Right cardiac atrium (tissue), 5 donors: ENCODE results near the gene ASPG. TPM values are rescaled to one million over a fixed set of nuclear protein-coding genes. Genes with fewer than 3 reads are reported as not detected.

Source experiments
- ATAC-seq, 2 donors: fragments of 200-7000 bp; cut with Tn5 transposase; one replicate each; pipeline versions ENCODE4 v1.8.0 to v1.9.1; 2020; ENCODE audit warnings: moderate library complexity in 2 of 2, mild to moderate bottlenecking in 1 of 2
- DNase-seq, 3 donors: peaks; one replicate each; pipeline ENCODE4 v3.0.0-alpha.2; 2020
- H3K27ac ChIP-seq: one replicate; pipeline ENCODE4 v1.5.1; 2013; ENCODE audit warnings: mild to moderate bottlenecking, low read length, control low read depth, moderate library complexity
- H3K27me3 ChIP-seq: one replicate; pipeline ENCODE4 v1.6.1; 2013; ENCODE audit not compliant: control insufficient read depth, insufficient read depth
- H3K4me1 ChIP-seq: one replicate; pipeline ENCODE4 v1.6.1; 2013; ENCODE audit warnings: low read length; ENCODE audit not compliant: control insufficient read depth, insufficient read depth
- H3K4me3 ChIP-seq: one replicate; pipeline ENCODE4 v1.5.1; 2013; ENCODE audit warnings: low read length, control low read depth
- H3K9me3 ChIP-seq: one replicate; pipeline ENCODE4 v1.6.1; 2013; ENCODE audit warnings: low read length; ENCODE audit not compliant: control insufficient read depth
- WGBS: extraction: QIAGEN DNeasy Blood & Tissue Kit; methylation state at CpG from one replicate; pipeline ENCODE4 v1.1.7; 2013; 5-methylcytosine and 5-hydroxymethylcytosine counted together
- intact Hi-C, 4 donors: fragments of 100-400 bp; cut with DNase I; formaldehyde crosslinking; loops; one replicate each; pipeline versions ENCODE4 v1.11.0 to v1.14.0; 2022 to 2023
- polyA plus RNA-seq: library from polyadenylated mRNA; stranded (reverse); fragments of 200-250 nt; gene quantifications from one replicate; pipeline ENCODE4 v1.2.3, GENCODE V29; 2013
- total RNA-seq, 4 donors: library from RNA; stranded (reverse); fragmentation: NEBNext Ultra II Directional; extraction: Animal tissue kit (Norgen Biotek cat#: 25700); gene quantifications; one replicate each; pipeline ENCODE4 v1.2.1, GENCODE V29; 2021
- donor health status: healthy with polysubstance abuse.
- donor health status: DM: no; HTN: yes; CAD: no.
- donor health status: DM: no; HTN: no; CAD: no.
- donor health status: DM: no; HTN: yes; CAD: no; lungs with severe emphysema.
- donor health status: DM: yes; HTN: yes; CAD: no.

The ASPG gene
- total and polyA plus RNA-seq, 5 donors = 99.1 to 307 (median 174) TPM

- DNase-seq = peak in 2 of 3 donors; percentile 7 to 44
- H3K9me3 ChIP-seq = no peaks in the 10 kb centered on the region
- no peaks in the 10 kb centered on the region for H3K4me1 ChIP-seq
- no peak overlapping the region for H3K4me3 ChIP-seq
- H3K27me3 ChIP-seq = no peaks in the 10 kb centered on the region
- intact Hi-C loops = no loop called here
- no peak overlapping the region for H3K27ac ChIP-seq
- 65% methylated on average over 23 of the region's 23 CpGs for WGBS
- no peak for ATAC-seq
Measured at GRCh38 chr14:104113631-104114420, 28.3 kb downstream of the ASPG start.

- no peaks in the 10 kb centered on the region for H3K27me3 ChIP-seq
- H3K27ac ChIP-seq = no peak overlapping the region
- DNase-seq (peak; percentile 12 to 52 (median 48)), ATAC-seq (no peak)
- H3K9me3 ChIP-seq = no peaks in the 10 kb centered on the region
- WGBS = 78% methylated on average over 26 of the region's 26 CpGs
- intact Hi-C loops = no loop called here
- no peak overlapping the region for H3K4me3 ChIP-seq
- no peaks in the 10 kb centered on the region for H3K4me1 ChIP-seq
Measured at GRCh38 chr14:104114421-104115130, 29.1 kb downstream of the ASPG start.

- DNase-seq (peak in 2 of 3 donors; percentile 16 to 17), ATAC-seq (no peak)
- H3K9me3 ChIP-seq = no peaks in the 10 kb centered on the region
- no peaks in the 10 kb centered on the region for H3K27me3 ChIP-seq
- 81% methylated on average over 11 of the region's 11 CpGs for WGBS
- H3K4me1 ChIP-seq = no peaks in the 10 kb centered on the region
- no peak overlapping the region for H3K27ac ChIP-seq
- no peak overlapping the region for H3K4me3 ChIP-seq
- intact Hi-C loops = no loop called here
Measured at GRCh38 chr14:104115131-104115600, 29.7 kb downstream of the ASPG start.

GRCh38 chr14:104115691-104116287 is 30.3 kb downstream of the ASPG start:
- Histone ChIP-seq H3K4me1 (no peaks in the 10 kb centered on the region), H3K27me3 (no peaks in the 10 kb centered on the region), H3K4me3 (no peak overlapping the region)

GRCh38 chr14:104116288-104116755 is 30.8 kb downstream of the ASPG start:
- WGBS = 17% methylated on average over 19 of the region's 19 CpGs
- H3K27ac ChIP-seq = no peak overlapping the region
- H3K9me3 ChIP-seq = no peaks in the 10 kb centered on the region
- intact Hi-C loops = no loop called here
- H3K4me3 ChIP-seq = peak overlapping the region; percentile 4
- H3K27me3 ChIP-seq = no peaks in the 10 kb centered on the region
- DNase-seq = peak; percentile 22 to 49 (median 37)
- peak; percentile 1 to 5 for ATAC-seq
- H3K4me1 ChIP-seq = no peaks in the 10 kb centered on the region

More at GRCh38 chr14:104115691-104116287, 30.3 kb downstream of the ASPG start:
- Histone ChIP-seq H3K9me3 (no peaks in the 10 kb centered on the region), H3K27ac (no peak overlapping the region)
- intact Hi-C loops = no loop called here
- ATAC-seq = no peak
- WGBS = 84% methylated on average over 9 of the region's 9 CpGs
- DNase-seq = peak; percentile 8 to 30 (median 22)

- intact Hi-C loops = no loop called here
- DNase-seq (peak; percentile 19 to 50 (median 46)), ATAC-seq (peak; percentile 12 to 32)
- under 1% methylated on average over 83 of the region's 83 CpGs for WGBS
- H3K9me3 ChIP-seq = no peaks in the 10 kb centered on the region
- H3K27me3 ChIP-seq = no peaks in the 10 kb centered on the region
- H3K27ac ChIP-seq = no peak overlapping the region
- no peaks in the 10 kb centered on the region for H3K4me1 ChIP-seq
- peak overlapping the region; percentile 4 for H3K4me3 ChIP-seq
Measured at GRCh38 chr14:104116756-104117340, 31.3 kb downstream of the ASPG start.

- Histone ChIP-seq H3K4me3 (no peak overlapping the region), H3K27ac (no peak overlapping the region), H3K4me1 (no peaks in the 10 kb centered on the region), H3K9me3 (no peaks in the 10 kb centered on the region), H3K27me3 (no peaks in the 10 kb centered on the region)
- intact Hi-C loops = no loop called here
- DNase-seq (peak; percentile 14 to 44 (median 33)), ATAC-seq (peak in 1 of 2 donors; percentile 5)
- WGBS = 4% methylated on average over 71 of the region's 71 CpGs
Measured at GRCh38 chr14:104117341-104118005, 32.0 kb downstream of the ASPG start.

- ATAC-seq (no peak), DNase-seq (peak; percentile 11 to 49 (median 45))
- Histone ChIP-seq H3K9me3 (no peaks in the 10 kb centered on the region), H3K4me1 (no peaks in the 10 kb centered on the region), H3K4me3 (no peak overlapping the region), H3K27me3 (no peaks in the 10 kb centered on the region), H3K27ac (no peak overlapping the region)
- intact Hi-C loops = no loop called here
- 56% methylated on average over 30 of the region's 30 CpGs for WGBS
Measured at GRCh38 chr14:104118006-104118844, 32.7 kb downstream of the ASPG start.

- intact Hi-C loops = no loop called here
- Histone ChIP-seq H3K4me1 (no peaks in the 10 kb centered on the region), H3K4me3 (no peak overlapping the region), H3K9me3 (no peaks in the 10 kb centered on the region), H3K27me3 (no peaks in the 10 kb centered on the region), H3K27ac (no peak overlapping the region)
- ATAC-seq (no peak), DNase-seq (peak; percentile 7 to 37 (median 37))
- 66% methylated on average over 3 of the region's 3 CpGs for WGBS
Measured at GRCh38 chr14:104119119-104119487, 33.6 kb downstream of the ASPG start.
